BE2C (cell line): ENCODE results near the gene ERCC1.

ENCODE experiments used
- DNase-seq: peaks from one replicate; pipeline ENCODE4 v3.0.0-alpha.2; 2020
- H3K27me3 ChIP-seq: fragments of 250-450 bp; sonication (Bioruptor Pico); 2 replicates; pipeline ENCODE4 v1.5.1; 2020; ENCODE audit warnings: mild to moderate bottlenecking
- H3K36me3 ChIP-seq: fragments of 250-450 bp; sonication (Bioruptor Pico); 2 replicates; pipeline ENCODE4 v1.5.1; 2020; ENCODE audit warnings: mild to moderate bottlenecking
- H3K4me1 ChIP-seq: fragments of 250-450 bp; sonication (Bioruptor Pico); 2 replicates; pipeline ENCODE4 v1.5.1; 2020
- H3K4me3 ChIP-seq: 2 replicates; pipeline ENCODE4 v1.5.1; 2011; ENCODE audit warnings: low read depth, low read length
- H3K9me3 ChIP-seq: fragments of 250-450 bp; sonication (Bioruptor Pico); 2 replicates; pipeline ENCODE4 v1.5.1; 2020
- TF ChIP-seq, protein P1 (sequence below): IDR thresholded peaks from 2 replicates; pipeline ENCODE4 v1.5.1; 2012; ENCODE audit warnings: mild to moderate bottlenecking, low read depth, low read length

ERCC1 gene

DNA sequence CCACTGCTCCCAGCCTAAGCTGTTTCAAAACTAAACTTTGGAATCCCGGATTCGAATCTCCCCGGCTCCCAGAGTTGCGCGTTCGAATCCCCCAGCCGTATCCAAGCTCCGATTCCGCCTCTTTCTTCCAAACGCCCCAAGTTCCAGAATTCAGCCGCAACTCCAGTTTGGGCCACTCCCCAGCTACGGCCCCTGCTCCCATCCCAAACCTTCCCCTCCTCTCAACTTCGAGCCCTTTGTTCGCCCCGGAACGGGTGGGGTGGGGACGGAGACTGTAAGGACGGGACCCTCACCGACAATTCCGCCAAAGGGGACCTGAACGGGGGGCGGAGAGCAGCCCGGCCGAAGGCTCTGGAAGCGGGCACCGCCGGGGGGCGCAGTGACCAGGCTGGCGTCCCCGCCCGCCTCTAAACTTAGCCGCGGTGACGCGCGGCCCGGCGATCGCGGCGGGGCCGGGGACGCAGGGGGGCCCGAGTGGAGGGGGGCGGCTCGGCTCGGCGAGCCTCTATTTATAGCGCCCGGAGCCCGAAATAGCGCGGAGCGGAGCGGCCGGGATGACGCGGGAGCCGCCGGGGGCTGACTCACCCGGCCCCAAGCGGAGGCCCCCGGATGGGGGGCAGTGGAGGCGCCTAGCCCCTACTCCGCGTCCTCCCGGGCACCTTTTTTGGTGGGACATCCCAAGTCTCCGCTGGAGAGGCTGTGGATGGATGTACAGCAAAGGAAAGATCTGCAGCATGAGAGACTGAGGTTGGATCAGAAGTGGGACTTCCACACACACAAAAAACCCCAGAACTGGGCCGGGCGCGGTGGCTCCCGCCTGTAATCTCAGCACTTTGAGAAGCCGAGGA is 4.9 kb upstream of the ERCC1 start:
- Histone ChIP-seq H3K4me1 (no peaks in the 10 kb centered on the region), H3K9me3 (no peaks in the 10 kb centered on the region), H3K27me3 (peaks cover 7% of the 10 kb centered on the region), H3K36me3 (no peaks in the 10 kb centered on the region), H3K4me3 (peak overlapping the region; percentile 43)
- TF ChIP-seq, protein P1, sequence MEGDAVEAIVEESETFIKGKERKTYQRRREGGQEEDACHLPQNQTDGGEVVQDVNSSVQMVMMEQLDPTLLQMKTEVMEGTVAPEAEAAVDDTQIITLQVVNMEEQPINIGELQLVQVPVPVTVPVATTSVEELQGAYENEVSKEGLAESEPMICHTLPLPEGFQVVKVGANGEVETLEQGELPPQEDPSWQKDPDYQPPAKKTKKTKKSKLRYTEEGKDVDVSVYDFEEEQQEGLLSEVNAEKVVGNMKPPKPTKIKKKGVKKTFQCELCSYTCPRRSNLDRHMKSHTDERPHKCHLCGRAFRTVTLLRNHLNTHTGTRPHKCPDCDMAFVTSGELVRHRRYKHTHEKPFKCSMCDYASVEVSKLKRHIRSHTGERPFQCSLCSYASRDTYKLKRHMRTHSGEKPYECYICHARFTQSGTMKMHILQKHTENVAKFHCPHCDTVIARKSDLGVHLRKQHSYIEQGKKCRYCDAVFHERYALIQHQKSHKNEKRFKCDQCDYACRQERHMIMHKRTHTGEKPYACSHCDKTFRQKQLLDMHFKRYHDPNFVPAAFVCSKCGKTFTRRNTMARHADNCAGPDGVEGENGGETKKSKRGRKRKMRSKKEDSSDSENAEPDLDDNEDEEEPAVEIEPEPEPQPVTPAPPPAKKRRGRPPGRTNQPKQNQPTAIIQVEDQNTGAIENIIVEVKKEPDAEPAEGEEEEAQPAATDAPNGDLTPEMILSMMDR, result peak; percentile 32
- peak; percentile 55 for DNase-seq

DNA sequence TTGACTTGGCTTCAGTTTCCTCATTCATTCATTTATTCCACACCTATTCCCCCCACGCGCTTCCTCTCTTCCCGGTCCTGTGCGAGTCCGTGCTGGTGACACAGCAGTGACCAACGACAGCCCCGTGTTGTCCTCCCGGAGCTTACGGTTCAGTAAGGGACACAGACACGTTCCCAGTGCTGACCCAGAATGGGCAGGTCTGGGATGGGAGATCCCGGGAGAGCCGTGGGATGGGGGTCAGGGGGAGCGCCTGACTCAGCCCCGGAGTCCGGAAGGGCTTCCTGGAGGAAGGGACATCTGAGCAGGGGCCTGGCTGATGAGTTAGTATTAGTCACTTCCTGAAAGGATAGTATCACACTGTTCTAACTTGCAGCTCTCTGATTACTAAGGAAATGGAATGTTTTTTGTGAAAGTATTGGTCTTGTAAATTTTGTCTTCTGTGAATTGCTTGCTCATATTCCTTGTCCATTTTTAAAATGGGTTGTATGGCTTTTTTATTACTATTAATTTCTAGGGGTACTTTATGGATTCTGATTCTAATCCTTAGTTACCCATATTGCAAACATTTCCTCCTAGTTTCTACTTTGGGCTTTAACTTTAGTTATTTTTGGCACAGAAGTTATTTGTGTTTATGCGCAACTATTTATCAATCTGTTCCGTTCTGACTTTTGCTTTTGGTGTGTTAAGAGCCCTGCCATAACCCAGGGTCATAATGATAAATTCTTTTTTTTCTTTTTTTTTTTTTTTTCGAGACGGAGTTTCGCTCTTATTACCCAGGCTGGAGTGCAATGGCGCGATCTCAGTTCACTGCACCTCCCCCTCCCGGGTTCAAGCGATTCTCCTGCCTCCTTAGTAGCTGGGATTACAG is 708 bp upstream of the ERCC1 start:
- peaks cover 13% of the 10 kb centered on the region for H3K36me3 ChIP-seq
- no peaks in the 10 kb centered on the region for H3K4me1 ChIP-seq
- TF ChIP-seq, protein P1, result no peak
- peaks cover 7% of the 10 kb centered on the region for H3K27me3 ChIP-seq
- peak overlapping the region; percentile 61 for H3K4me3 ChIP-seq
- DNase-seq, result peak; percentile 82
- no peaks in the 10 kb centered on the region for H3K9me3 ChIP-seq

DNA sequence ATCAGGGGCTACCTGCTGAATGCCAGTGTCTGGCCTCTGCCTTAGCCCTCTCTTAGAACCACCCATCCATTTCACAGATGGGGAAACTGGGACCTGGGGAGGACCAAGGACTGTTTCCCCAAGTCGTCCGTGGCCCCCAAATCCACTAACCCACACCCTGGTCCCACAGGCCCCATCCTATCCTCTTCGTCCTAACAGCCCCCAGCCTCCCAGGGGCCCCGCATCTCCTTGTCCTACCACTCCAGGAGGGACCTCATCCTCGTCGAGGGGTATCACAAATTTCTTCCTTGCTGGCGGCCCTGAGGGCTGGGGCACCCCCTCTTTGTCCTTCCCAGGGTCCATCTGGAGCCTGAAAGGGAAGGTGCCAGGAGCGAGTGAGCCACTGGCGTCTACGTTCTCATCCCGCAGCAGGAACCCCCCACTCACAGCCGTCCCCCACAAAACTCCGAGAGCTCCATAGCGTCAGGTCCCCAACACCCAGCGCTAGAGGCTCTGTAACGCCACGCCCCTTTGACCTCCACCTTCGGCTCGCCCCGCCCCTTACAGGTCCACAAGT is 606 bp downstream of the ERCC1 start:
- Histone ChIP-seq H3K36me3 (peaks cover 25% of the 10 kb centered on the region), H3K27me3 (no peaks in the 10 kb centered on the region), H3K4me3 (peak overlapping the region; percentile 61), H3K9me3 (no peaks in the 10 kb centered on the region), H3K4me1 (no peaks in the 10 kb centered on the region)
- DNase-seq, result no peak
- TF ChIP-seq, protein P1, result no peak

DNA sequence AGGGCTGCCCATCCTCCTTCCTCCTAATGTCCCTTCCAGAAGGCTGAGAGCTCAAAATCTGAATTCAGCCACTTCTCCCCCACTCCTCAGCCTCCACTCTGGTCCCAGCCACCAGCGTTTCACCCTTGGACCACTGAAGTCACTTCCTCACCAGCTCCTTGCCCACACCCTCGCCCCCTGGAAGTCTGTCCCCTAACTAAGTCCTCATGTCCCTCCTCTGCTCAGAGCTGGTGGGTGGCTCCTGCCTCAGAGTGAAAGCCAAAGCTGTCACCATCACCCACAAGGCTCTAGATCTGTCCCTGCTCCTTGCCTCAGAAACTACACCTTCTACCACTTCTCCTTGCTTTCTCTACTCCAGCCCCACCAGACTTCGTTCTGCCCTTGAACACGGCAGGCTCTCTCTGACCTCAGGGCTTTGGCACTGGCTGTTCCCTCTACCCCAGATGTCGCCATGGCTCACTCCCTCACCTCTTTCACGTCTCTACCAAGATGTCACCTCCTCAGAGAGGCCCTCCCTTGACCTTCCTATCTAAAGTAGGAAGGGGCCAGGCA is 1.7 kb downstream of the ERCC1 start:
- DNase-seq, result no peak
- Histone ChIP-seq H3K27me3 (no peaks in the 10 kb centered on the region), H3K4me3 (no peak overlapping the region), H3K36me3 (peaks cover 30% of the 10 kb centered on the region), H3K4me1 (no peaks in the 10 kb centered on the region), H3K9me3 (no peaks in the 10 kb centered on the region)
- TF ChIP-seq, protein P1, result no peak

DNA sequence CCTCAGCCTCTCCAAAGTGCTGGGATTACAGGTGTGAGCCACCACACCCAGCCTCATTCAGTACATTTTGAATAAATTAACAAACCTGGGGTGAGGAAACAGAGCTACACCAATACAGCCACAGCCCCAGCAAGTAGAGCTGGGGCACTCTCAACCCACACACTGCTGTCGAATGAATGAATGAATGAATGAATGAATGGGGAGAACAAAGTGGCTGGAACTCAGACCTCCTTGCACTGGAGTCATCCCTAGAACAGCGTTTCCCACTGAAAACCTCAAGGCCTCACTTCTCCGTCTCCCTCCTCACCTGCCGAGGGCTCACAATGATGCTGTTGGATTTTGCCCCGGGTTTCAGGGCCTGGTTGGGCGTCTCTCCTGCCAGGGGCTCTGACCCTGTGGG is 2.8 kb downstream of the ERCC1 start:
- H3K4me1 ChIP-seq, result no peaks in the 10 kb centered on the region
- no peak overlapping the region for H3K4me3 ChIP-seq
- TF ChIP-seq, protein P1, result no peak
- no peaks in the 10 kb centered on the region for H3K27me3 ChIP-seq
- no peaks in the 10 kb centered on the region for H3K9me3 ChIP-seq
- H3K36me3 ChIP-seq, result peaks cover 34% of the 10 kb centered on the region
- no peak for DNase-seq
